Mammary microvascular endothelial cell (primary cell): ENCODE measurements around the gene CYP2B6. TPM values are rescaled to one million over a fixed set of nuclear protein-coding genes. Genes with fewer than 3 reads are reported as not detected.

Experiments
- total RNA-seq: library from RNA; depleted of rRNA; stranded (reverse); fragments of >200 nt; gene quantifications from 2 replicates; pipeline ENCODE4 v1.2.3, GENCODE V29; 2015

The CYP2B6 gene
- not detected in 2 replicates for total RNA-seq

GRCh38 chr19:40990972-40991381, at the start of gene CYP2B6:
Gene CYP2B6 (plus strand): TSS chr19:40991282. CDS start chr19:40991306, 24 bp downstream.

Other genes with a start within 250 kb of the CYP2B6 start
- gene ACTMAP, start 240.8 kb upstream of the CYP2B6 start, total RNA-seq: 3.6 and 3.8 TPM in 2 replicates
- gene SNRPA, start 240.1 kb upstream of the CYP2B6 start, total RNA-seq: 97.3 and 109 TPM in 2 replicates
- not detected in 2 replicates for gene MIA, start 215.8 kb upstream of the CYP2B6 start, total RNA-seq
- 25.6 and 34.7 TPM in 2 replicates for gene RAB4B, start 213.0 kb upstream of the CYP2B6 start, total RNA-seq
- 110 and 111 TPM in 2 replicates for gene EGLN2, start 192.1 kb upstream of the CYP2B6 start, total RNA-seq
- gene CYP2A6, start 140.8 kb upstream of the CYP2B6 start, total RNA-seq: not detected in 2 replicates
- gene CYP2A7, start 109.1 kb upstream of the CYP2B6 start, total RNA-seq: not detected in 2 replicates
- not detected in 2 replicates for gene CYP2A13, start 97.2 kb downstream of the CYP2B6 start, total RNA-seq
- not detected in 2 replicates for gene CYP2F1, start 123.2 kb downstream of the CYP2B6 start, total RNA-seq
- gene CYP2S1, start 201.9 kb downstream of the CYP2B6 start, total RNA-seq: 4.7 and 5.3 TPM in 2 replicates
- gene AXL, start 227.9 kb downstream of the CYP2B6 start, total RNA-seq: 183 and 196 TPM in 2 replicates